ENCODE data around the gene VGF.
"Not testable (repeated sequence)": the region's sequence is repeated elsewhere in the genome, so short reads cannot be mapped to it uniquely, and the experiment has no call there.

VGF gene

DNA sequence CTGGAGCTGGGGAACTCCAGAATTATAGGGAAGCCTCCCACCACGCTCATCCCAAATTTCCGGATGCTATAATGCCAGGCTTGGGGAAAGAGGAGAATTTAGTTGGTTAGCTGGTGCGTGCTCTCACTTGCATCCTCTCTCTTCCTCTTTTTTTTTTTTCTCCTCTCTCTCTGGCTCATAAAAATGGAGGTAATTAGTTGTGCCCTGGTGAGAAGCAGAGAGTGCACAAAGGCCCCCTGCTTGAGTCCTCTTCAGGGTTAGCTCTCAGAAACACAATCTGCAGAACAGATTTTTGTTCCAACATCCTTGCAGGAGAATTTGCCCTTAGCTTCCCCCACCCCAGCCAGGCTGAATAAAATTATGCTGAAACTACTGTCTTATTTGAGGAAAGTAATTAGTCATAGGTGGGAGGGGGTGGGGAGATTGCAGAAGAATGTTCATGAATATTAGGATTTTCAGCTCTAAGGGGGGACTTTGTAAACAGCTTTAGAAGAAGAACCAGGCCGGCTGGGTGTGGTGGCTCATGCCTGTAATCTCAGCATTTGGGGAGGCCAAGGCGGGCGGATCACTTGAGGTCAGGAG, 30.9 kb downstream of the VGF start:
- DNase-seq = no peak

DNA sequence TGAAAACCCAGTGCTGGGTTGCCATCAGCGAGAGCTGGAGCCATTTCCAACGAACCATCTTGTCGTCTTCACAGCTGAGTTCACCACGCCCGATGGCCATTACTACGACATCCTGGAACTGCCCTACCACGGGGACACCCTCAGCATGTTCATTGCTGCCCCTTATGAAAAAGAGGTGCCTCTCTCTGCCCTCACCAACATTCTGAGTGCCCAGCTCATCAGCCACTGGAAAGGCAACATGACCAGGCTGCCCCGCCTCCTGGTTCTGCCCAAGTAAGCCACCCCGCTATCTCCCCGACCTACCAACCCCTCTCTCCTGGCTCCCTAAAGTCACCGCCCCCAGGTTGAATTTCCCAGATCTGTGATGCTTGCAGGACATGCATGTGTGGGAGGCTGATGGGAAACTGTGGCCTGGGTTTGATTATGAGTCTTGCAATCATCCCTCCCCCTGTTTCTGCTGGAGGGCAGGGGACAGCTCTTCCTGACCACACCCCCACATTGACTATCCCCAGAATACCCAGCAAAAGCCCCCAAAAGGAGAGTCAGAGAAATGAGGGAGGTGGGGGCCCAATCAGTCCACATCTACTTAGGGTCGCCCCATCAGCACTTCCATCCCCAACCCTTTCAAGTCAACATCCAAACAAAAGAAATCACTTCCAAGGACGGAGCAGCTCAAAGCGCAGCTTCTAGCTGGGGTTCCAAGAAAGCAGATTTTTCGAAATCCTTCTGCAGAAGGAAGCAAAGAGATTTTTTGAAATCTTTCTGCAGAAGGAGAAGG, 31.6 kb downstream of the VGF start:
- no peak for DNase-seq

DNA sequence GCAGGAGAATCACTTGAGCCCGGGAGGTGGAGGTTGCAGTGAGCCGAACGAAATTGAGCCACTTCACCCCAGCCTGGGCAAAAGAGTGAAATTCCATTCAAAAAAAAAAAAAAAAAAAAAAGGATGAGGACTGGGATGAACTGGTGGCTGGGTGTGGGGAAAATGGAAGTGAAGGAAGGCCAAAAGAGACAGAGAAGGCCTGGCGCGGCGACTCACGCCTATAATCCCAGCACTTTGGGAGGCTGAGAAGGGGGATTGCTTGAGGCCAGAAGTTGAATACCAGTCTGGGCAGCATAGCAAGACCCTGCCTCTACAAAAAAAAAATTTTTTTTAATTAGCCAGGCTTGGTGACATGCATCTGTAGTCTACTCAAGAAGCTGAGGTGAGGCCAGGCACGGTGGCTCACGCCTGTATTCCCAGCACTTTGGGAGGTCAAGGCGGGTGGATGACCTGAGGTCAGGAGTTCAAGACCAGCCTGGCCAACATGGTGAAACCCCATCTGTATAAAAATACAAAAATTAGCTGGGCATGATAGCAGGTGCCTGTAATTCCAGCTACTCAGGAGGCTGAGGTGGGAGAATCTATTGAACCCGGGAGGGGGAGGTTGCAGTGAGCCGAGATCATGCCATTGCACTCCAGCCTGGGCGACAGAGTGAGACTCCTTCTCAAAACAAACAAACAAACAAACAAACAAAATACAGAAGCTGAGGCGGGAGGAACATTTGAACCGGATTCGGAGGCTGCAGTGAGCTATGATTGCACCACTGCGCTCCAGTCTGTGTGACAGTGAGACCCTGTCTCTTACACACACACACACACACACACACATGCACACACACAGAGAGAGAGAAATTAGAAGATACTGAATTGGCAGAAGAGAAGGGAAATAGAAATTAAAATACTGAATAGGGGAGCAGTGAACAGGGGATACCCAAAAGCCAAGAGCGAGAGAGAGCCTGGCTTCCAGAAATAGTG, 32.5 kb downstream of the VGF start:
- not testable (repeated sequence) for DNase-seq

DNA sequence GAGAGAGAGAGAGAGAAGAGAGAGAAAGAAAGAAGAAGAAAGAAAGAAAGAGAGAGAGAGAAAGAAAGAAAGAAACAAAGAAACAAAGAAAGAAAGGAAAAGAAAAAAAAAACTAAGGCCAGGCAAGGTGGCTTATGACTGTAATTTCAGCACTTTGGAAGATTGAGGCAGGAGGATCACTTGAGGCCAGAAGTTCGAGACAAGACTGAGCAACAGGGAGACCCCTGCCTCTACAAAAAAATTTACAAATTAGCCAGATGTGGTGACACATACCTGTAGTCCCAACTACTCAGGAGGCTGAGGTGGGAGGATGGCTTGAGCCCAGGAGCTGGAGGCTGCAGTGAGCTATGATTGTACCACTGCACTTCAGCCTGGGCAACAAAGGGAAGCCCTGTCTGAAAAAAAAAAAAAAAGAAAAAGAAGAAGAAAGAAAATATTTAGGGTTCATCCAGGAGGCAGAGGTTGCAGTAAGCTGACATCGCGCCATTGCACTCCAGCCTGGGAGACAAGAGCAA, 35.7 kb downstream of the VGF start:
- DNase-seq = no peak

DNA sequence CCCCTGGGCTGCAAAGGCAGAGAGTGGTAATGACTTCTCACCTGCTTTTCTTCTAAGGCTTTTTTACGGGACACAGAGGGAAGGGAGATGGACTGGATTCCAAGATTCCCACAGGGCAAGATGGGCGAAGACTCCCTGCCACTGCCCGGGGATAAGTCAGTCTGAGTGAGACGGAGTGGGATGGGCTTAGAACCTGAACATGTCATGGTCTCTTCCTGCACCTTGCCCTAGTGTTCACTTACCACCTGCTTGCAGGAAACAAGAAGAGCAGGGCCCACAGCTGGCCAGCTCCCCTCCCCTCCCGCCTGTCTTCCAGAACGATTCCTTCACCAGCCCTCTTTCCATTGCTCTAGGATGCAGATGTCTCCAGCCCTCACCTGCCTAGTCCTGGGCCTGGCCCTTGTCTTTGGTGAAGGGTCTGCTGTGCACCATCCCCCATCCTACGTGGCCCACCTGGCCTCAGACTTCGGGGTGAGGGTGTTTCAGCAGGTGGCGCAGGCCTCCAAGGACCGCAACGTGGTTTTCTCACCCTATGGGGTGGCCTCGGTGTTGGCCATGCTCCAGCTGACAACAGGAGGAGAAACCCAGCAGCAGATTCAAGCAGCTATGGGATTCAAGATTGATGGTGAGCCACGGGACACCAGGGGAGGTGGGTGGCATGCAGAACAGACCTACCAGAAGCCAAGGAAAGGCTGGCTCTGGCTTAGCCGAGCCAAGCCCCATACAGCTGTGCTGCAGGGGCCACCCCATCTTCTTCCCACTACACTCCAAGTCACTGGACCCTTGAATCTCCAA, 37.1 kb downstream of the VGF start:
- no peak for DNase-seq

DNA sequence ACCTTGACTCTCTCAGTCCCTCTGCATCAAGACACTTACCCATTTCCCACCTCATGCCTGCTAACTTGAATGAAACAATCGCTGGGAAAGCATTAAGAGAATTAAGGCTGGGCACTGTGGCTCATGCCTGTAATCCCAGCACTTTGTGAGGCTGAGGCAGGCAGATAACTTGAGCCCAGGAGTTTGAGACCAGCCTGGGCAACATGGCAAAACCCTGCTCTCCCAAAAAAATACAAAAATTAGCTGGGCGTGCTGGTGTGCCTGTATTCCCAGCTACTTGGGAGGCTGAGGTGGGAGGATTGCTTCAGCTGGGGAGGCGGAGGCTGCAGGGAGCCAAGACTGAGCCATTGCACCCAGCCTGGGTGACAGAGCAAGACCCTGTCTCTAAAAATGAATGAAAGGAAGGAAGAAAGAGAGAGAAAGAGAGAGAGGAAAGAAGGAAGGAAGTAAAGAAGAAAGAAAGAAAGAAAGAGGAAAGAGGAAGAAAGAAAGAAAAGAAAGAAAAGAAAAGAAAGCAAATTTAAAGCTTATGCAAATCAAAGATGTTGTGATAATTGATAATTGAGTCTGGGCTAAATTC, 37.8 kb downstream of the VGF start:
- no peak for DNase-seq

DNA sequence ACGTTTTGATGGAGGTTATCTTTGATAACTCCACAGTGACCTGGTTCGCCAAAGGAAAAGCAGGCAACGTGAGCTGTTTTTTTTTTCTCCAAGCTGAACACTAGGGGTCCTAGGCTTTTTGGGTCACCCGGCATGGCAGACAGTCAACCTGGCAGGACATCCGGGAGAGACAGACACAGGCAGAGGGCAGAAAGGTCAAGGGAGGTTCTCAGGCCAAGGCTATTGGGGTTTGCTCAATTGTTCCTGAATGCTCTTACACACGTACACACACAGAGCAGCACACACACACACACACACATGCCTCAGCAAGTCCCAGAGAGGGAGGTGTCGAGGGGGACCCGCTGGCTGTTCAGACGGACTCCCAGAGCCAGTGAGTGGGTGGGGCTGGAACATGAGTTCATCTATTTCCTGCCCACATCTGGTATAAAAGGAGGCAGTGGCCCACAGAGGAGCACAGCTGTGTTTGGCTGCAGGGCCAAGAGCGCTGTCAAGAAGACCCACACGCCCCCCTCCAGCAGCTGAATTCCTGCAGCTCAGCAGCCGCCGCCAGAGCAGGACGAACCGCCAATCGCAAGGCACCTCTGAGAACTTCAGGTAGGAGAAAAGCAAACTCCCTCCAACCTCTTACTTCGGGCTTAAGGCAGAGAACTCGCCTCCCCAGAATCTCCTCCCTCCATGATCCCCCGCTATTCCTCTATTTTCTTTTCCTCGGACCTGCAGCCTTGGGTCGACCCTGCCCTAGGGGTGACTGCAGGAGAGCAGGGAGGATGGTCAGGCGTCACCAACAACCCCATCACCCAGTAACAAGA, 38.5 kb downstream of the VGF start, which contains the start of gene SERPINE1:
TSS of gene SERPINE1 (plus strand) at position 454 of the 809 bp plus-strand sequence. CDS start 1,290 bp downstream, outside the sequence.
- peak; percentile 73 for DNase-seq

DNA sequence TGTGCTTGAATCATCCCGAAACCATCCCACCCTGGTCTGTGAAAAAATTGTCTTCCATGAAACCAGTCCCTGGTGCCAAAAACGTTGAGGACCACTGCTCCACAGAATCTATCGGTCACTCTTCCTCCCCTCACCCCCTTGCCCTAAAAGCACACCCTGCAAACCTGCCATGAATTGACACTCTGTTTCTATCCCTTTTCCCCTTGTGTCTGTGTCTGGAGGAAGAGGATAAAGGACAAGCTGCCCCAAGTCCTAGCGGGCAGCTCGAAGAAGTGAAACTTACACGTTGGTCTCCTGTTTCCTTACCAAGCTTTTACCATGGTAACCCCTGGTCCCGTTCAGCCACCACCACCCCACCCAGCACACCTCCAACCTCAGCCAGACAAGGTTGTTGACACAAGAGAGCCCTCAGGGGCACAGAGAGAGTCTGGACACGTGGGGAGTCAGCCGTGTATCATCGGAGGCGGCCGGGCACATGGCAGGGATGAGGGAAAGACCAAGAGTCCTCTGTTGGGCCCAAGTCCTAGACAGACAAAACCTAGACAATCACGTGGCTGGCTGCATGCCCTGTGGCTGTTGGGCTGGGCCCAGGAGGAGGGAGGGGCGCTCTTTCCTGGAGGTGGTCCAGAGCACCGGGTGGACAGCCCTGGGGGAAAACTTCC, 39.2 kb downstream of the VGF start:
- DNase-seq = no peak

DNA sequence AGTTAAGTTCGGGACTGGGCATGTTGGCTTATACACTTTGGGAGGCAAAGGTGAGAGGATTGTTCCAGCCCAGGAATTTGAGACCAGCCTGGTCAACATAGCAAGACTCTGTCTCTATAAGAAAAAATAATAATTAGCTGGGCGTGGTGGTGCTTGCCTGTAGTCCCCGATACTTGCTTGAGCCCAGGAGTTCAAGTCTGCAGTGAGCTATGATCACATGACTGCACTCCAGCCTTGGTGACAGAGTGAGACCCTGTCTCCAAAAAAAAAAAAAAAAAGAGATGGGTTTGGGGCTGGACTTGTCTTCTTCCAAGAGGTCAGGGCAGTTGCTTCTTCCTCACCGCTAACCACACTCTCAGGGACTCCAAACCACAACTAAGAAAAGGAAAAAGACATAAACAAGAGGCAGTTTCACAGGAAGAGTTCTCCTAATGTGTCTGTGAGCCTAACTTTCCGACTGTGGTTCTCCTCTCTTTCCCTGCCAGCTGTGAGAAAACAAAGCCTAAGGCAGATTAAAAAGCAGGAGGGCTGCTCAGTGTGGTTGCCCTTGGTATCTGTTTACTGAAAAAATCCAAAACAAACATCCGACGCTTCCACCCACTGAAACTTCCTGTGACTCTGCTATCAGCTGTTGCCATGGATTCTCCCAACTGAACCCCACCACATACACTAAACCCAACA, 40.9 kb downstream of the VGF start:
- no peak for DNase-seq

DNA sequence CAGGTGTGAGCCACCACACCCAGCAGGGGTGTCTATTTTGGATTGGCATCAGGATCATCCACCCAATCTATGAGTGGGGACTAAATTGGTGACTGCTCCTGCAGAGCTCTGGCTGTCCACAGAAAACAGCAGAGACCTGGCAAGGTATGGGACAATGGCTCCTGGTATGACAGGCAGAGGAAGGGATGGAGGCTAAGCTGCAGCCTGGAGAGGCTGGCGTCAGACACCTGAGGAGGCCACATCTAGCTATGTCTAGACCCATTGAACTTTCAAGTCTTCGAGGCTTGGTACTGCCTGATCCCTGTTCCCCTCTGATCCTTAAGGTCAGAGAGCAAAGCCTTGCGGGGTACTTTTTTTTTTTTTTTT, 41.7 kb downstream of the VGF start:
- DNase-seq = no peak

DNA sequence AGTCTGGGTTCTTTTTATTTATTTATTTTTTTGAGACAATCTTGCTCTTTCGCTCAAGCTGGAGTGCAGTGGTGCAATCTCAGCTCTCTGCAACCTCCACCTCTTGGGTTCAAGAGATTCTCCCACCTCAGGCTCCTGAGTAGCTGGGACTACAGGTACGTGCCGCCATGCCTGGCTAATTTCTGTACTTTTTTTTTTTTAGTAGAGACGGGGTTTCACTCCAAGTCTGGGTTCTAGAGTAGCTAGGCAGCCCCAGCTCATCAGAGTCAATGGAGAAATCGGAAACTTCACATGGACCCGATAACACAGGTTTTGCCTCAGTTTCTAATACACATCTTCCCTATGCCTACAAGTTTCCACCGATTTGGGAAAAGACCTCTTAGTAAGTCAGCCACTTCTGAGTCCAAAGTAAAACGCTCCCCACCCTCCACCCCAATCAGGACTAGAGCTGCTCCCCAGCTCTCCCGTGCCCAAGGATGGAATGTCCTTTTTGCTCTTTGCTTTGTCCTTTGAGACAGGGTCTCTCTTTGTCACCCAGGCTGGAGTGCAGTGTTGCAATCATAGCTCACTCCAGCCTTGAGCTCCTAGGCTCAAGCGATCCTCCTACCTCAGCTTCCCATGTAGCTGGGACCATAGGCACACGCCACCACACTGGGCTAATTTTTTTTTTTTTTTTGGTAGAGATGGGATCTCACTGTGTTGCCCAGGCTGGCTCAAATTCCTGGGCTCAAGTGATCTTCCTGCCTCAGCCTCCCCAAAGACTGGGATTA, 42.3 kb downstream of the VGF start:
- no peak for DNase-seq

DNA sequence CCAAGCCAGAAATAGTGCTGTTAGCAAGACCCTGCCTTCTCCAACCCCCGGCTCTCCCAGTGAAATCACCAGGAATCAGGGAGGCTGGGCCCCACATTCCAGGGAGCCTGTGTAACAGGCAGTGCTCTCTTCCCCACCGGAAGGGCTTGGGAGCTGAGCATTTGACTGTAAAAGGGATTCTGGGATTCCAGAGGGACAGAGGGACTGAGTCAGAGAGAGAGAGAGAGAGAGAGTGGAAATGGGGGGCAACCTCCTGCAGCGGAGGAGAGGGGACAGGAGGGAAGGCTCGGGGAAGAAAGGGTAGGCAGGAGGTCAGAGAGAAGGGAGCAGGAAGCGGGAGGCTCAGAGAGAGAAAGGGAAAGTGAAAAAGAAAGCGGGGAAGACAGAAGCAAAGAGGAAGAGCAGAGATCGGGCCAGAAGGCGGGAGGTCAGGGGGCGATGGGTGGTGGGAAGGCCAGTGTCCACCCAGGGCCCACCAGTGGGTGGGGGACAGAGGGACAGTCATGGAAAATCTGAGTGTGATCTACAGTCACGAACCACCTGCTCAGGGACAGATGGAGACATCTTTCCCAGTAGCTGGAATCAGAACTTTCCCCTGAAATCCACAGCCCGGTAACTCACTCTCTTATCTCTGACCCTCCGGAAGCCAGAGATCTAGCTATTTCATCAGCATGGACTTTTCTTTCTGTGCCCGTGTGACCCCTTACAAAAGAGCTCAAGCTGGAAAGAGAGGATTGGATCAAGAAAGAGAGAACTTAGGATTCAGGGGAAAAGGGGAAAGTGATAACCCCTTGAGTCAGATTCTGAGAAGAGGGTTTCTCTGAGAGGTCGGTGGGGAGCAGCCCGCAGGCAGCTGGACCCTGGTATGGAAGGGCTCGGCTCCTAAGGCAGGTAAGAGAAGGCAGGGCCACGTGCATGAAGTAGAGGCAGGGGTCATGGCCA, 43.1 kb downstream of the VGF start:
- DNase-seq = no peak

DNA sequence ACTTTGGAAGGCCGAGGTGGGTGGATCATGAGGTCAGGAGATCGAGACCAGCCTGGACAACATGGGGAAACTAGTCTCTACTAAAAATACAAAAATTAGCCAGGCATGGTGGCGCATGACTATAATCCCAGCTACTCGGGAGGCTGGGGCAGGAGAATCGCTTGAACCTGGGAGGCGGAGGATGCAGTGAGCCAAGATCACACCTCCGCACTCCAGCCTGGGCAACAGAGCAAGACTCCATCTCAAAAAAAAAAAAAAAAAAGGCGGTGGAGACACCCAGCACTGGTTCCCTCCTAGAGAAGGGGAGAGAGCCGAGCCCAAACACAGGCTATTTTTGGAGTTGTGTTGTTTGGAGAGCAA, 43.8 kb downstream of the VGF start:
- not testable (repeated sequence) for DNase-seq

DNA sequence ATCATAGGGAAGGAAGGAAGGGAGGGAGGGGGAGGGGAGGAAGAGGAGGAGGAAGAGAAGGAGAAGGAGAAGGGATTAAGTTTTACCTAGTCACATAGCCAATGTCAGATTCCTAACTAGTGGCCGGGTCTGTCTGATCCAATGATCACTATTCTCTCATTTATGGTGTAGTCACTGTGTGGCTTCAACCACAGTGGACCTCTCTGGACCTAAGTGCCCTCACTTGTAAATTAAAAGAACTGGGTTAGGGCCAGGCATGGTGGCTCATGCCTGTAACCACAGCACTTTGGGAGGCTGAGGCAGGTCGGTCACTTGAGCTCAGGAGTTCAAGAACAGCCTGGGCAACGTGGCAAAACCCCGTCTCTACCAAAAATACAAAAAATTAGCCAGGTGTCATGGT, 45.1 kb downstream of the VGF start:
- DNase-seq = no peak

DNA sequence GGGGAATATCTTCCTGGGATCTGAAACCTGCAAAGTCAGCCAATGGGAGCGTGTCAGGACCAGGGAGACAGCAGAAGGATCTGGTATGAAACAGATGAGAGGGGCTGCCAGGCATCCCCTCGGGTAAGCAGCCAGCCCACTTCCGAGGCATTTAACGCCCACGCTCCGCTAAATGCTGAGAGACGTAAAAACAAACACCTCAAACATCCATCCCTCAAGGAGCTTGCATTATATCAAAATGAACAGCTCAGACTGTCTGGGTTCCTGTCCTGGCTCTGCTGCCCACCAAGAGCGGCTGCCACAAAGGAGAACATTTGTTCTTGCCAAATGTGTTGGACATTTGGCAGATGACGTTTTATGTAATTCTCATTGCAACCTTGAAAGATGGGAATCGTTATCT, 45.5 kb downstream of the VGF start:
- DNase-seq = no peak

DNA sequence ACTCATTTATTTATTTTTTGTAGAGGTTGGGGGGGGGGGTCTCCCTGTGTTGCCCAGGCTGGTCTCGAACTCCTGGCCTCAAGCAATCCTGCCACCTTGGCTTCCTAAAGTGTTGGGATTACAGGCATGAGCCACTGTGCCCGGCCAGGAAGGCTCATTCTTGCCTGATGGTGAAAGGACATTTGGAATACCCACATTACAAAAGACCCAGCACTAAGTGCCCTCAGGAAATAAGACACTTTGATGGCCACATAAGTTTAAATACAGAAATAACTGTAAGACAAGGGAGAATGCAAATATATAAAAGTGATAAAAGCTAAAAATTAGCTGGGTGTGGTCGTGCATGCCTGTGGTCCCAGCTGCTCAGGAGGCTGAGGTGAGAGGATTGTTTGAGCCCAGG, 46.5 kb downstream of the VGF start:
- DNase-seq = no peak

DNA sequence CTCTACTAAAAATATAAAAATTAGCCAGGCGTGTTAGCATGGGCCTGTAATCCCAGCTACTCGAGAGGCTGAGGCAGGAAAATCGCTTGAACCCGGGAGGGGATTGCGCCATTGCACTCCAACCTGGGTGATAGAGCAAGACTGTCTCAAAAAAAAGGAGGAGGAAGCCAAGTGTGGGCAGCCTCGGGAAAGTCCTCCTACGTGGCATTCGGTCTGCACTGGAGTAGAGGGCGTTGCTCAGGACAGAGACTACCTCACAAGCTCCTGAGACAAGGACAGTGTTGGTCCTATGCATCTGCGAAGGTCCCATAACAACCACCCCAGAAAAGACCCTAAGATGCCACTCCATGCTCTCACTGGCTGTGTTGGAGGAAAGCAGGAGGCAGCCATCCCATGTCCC, 48.5 kb downstream of the VGF start:
- DNase-seq = no peak

DNA sequence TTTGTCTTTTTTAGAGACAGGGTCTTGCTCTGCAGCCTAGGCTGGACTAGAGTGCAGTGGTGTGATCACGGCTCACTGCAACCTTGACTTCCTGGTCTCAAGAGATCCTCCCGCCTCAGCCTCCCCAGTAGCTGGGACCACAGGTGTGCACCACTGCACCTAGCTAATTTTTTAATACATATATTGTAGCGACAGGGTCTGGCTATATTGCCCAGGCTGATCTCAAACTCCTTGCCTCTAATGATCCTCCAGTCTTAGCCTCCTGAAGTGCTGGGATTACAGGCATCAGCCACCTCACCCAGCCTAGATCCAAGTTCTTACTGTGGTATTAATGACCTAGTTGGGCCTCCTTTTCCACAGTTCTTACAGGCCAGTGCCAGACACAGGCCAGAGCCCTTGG, 50.2 kb downstream of the VGF start:
- DNase-seq = no peak
